ENCODE results near the gene RIF1.

The RIF1 gene, protein sequence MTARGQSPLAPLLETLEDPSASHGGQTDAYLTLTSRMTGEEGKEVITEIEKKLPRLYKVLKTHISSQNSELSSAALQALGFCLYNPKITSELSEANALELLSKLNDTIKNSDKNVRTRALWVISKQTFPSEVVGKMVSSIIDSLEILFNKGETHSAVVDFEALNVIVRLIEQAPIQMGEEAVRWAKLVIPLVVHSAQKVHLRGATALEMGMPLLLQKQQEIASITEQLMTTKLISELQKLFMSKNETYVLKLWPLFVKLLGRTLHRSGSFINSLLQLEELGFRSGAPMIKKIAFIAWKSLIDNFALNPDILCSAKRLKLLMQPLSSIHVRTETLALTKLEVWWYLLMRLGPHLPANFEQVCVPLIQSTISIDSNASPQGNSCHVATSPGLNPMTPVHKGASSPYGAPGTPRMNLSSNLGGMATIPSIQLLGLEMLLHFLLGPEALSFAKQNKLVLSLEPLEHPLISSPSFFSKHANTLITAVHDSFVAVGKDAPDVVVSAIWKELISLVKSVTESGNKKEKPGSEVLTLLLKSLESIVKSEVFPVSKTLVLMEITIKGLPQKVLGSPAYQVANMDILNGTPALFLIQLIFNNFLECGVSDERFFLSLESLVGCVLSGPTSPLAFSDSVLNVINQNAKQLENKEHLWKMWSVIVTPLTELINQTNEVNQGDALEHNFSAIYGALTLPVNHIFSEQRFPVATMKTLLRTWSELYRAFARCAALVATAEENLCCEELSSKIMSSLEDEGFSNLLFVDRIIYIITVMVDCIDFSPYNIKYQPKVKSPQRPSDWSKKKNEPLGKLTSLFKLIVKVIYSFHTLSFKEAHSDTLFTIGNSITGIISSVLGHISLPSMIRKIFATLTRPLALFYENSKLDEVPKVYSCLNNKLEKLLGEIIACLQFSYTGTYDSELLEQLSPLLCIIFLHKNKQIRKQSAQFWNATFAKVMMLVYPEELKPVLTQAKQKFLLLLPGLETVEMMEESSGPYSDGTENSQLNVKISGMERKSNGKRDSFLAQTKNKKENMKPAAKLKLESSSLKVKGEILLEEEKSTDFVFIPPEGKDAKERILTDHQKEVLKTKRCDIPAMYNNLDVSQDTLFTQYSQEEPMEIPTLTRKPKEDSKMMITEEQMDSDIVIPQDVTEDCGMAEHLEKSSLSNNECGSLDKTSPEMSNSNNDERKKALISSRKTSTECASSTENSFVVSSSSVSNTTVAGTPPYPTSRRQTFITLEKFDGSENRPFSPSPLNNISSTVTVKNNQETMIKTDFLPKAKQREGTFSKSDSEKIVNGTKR (N-terminal part only)

DNA sequence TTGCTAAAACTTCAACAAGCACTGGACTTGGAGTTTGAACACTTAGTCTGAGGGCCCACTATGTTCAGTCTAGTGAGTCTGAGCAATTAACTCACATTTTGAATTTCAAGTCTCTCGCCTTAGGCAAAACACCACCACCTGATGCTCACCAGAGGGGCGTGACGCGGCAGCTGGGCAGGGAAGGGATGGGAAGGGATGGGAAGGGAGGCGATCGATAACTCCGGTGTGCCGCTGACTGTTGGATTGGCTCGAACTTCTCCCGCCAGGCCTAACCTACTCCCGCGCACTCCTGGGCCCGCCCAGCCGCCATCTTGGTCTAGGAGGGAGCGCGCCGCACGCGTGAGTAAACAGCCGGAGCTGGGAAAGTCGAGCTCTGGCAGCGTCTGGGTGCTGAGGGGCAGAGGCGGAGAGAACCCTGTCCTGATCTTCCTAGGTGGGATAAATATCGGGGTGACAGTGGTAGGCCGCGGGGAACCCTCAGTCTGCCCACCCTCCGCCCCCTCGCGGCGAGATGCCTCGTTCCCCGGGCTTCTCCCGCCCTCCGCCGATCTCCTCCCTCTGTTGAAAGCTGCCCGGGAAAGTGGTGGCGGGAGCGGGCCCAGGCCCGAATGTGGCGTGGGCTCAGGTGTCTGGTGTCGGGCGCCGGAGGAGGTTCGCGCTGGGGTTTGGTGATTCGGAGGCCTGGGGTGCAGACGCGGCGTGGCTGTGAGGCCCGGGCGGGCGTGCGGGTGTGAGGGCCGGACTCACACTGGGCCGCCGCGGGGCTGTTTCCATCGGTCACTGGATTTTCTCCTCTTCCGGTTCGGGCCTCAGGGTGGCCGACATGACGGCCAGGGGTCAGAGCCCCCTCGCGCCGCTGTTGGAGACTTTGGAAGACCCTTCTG is at the start of gene RIF1:
RIF1 (plus strand) TSS at position 302 of the 884 bp plus-strand sequence; CDS start at position 824, 522 bp downstream.
- DNase-seq: peak; percentile 87

DNA sequence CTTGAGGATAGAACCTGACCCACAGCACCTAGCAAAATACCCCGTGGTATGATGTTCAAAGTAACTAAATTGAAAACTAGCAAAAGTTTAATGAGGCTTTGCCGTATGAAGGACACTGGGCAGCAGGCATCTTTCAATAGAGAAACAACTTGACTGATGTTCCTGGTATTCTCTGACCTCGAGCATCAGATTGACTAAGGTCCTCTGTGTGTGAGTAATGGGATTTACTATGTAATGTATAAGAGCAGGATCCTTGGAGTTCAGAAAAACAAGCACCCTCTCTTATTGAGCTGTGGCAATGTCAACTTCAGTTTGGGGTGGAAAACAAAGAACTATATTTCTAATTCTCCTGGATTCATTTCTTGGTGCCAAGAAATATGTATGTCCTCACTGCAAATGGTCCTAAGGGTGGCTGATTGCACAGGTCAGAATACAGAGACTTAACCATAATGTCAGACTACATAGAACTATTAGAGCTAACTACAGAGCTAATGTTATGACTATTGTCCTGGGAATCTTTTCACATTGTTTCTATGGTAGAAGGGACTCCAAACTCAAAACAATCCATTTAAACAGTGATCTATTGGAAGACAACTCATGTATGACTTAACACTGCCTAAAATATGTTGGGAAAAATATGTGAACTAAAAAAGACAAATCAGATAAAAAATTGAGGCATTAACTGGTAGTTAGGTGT is 47.9 kb upstream of the RIF1 start:
- no peak for DNase-seq

DNA sequence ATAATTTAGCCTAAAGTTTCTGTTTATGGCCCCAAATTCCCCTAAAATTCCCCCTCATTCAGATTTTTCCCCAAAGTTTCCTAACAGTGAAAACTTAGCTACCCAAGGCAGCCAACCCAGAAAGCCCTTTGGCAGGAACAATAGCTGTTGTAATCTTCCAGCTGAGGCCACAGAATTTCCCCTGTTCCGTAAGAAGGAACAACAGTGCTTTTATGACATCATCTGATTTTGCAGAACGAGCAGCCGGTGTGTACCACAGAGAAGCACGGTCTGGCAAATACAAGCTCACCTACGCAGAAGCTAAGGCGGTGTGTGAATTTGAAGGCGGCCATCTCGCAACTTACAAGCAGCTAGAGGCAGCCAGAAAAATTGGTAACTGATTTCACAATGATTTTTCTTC is 46.0 kb upstream of the RIF1 start:
- no peak for DNase-seq

DNA sequence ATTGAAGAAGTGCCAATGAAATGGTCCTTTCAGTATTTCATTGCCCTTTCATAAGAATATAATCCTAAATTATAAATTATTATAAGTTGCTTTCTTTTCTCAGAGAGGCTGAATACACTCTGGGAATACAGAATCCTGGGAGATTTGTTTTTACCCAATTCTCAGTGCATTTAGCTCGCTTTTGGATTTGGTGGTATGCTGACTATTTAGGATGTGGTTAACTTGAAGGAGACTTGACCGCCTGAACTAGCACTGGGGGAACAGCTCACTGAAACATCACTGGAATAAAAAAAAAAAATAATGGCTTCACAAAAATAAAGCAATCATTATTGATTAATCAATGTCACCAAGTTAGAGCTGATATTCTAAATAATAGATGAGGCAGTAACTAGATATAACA is 42.1 kb upstream of the RIF1 start:
- no peak for DNase-seq

DNA sequence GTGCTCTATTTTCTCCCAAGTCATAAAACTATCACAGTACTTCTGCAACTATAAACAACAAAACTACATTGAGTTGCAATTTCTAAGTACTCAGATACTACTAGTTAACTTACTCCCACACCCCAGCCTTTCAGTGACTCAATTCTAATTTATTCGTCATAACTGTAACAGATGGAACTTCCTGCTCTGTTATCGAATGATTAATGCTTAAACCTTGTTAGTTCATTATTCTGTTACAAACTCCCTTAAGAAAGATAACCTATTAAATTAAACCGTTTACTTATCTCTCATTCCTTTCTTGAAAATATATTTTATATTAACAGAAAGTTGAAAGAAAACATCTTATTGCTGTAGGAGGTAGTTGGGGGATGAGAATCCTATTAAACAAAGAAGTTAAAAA is 35.3 kb upstream of the RIF1 start:
- no peak for DNase-seq

DNA sequence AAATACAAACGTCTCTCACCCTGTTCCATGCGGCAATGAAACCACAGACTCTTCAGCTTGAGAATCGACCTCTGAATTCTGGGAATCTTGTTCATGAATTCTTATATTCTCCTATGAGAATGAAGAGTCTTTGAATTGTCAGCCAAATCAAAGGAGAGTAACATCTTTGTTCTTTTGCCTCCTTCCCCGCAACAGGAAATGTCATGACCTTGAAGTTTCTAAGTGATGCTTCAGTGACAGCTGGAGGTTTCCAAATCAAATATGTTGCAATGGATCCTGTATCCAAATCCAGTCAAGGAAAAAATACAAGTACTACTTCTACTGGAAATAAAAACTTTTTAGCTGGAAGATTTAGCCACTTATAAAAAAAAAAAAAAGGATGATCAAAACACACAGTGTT is 30.5 kb upstream of the RIF1 start:
- no peak for DNase-seq

DNA sequence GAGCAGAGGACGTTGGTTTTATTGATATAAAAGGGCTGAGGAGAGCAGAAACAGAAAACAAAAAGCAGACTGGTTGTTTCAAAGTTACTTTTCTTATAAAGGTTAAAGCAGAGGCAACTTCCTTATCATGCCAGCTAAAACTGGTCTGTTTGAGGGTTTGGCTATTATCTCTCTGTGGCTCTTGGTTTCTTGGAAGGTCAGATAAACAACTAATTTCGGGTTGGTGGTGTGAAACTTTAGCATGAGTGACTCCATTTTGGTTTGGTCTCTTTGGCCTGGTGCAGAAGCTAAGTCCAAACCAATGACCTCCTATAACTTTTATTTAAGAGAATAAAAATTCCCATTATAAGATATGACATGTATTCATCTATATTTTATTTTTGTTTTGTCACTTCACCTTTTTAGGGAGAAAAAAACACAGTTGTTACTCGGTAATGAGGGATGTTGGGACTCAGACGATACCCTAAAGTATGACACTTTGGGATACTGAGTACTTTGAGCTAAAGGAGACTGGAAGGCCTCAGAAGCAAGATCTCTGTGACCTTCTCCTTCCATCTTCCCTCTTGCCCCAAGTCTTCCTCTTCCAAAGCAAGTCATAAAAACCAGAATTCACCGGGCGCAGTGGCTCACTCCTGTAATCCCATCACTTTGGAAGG is 29.0 kb upstream of the RIF1 start:
- DNase-seq: no peak

DNA sequence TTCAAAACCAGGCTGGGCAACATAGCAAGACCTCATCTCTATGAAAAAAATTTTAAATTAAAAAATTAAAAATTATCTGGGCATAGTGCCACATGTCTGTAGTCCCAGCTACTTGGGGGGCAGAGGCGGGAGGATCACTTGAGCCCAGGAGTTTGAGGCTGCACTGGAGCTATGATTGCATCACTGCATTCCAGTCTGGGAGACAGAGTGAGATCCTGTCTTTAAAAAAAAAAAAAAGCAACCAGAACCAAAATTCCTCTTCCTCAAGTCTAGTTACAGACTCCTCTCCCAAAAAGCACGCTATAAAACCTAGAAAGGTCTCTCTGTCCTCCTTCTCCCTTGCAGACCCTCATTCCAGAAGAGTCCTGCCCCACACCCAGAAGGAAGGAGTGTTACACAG is 28.4 kb upstream of the RIF1 start:
- DNase-seq: no peak

DNA sequence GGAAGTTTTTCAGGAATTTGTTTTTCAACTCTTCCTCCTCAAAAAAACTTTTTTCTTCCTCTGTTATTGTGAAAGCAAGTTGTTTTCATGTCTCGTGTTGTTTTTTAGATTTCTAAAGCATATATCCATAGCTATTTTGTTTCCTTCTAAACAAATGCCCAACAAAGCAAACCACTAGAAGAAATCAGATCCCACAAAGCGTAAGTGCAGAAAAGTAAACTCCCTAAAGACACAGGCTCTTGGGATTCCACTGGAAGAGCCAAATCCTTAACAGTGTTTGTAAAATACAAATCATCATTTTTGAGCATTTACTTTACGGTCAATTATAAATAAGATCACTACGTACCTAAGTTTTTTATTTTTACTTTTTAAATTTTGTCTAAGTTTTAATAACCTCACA is 21.7 kb upstream of the RIF1 start:
- DNase-seq: no peak

DNA sequence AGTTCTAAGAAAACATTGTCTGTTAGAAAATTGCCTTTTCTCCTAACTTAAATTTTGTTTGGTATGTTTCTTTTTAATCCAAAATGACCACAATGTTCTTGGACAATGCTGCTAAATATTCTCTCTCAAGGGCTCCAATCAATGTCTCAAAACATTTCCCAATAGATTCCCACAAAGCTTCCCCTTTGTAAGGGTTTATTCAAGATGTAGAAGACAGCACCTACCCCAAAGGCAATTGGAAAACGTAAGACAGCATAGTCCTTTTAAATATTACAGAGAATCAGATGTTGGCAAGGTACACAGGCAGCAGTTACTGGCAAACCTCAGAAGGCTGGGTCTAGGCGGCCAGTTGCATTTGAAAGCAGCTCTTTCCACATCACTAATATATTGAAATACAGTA is 18.3 kb upstream of the RIF1 start:
- no peak for DNase-seq

DNA sequence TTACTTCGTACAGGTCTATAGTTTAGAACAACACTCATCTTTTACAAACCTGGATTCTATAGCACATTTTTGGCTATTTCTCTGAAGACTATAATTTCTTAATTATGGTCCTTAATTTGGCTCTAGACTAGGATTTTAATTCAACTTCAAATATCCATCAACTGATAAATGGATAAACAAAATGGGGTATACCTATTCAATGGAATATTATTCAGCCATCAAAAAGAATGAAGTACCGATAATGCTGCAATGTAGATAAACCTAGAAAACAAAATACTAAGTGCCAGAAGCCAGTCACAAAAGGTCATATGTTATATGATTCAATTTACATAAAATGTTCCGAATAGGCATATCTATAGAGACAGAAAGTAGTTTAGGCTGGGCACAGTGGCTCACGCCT is 15.2 kb upstream of the RIF1 start:
- DNase-seq: no peak

DNA sequence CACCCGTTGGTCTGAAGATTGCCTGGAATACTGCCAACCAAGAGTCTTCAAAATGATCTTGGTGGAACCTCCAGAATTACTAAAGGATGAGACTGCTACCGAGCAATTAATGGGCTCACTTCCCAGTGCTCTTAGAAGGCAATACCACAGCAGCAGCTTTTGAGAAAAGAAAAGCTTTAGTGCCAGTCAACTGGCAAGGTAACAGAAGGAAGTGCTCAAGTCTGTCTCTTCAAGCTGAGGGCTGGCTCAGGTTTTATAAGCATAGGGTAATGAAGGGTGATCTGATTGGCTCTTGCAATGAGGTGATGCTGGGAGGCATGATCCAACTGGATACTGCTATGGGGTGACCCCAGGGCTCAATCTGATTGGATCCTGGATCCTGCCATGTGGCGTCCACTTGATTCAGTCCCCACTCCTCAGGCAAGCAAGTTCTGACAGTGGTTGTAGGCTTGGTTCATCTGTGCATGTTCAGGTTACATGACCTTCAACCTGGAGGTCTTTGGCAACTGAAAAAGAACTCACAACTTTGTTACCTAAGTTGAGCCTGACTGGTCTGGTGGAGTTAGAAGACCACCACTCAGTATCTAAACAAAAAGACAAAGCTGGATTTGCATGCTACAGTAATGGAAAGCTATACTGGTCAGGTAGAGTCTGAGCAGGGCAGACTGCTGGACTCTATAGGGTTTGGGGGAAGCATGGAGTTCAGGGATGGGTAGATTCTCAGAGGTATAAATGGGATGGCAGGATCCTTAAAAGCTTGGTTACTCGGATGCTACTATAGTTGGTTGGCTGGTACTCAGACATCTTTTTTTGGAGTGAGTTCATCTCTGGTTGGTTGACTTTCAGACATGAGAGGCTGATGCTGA is 14.0 kb upstream of the RIF1 start:
- DNase-seq: no peak

DNA sequence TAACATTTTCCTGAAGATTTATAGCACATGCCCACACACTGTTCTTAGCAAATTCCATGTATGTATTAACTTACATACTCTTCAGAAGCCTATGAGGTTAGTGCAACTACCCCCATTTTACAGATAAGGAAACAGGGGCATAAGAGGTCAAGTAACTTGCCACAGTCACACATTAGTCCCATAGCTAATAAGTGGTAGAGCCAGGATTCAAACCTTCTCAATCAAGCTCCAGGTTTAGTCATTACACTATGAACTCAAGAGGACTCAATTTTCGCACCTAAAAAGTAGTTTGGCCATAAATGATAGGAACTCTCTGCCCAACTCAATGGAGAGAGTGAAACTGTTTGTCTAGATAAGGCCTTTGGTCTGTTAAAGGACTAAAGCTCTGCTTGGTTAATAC is 9.7 kb upstream of the RIF1 start:
- DNase-seq: no peak

DNA sequence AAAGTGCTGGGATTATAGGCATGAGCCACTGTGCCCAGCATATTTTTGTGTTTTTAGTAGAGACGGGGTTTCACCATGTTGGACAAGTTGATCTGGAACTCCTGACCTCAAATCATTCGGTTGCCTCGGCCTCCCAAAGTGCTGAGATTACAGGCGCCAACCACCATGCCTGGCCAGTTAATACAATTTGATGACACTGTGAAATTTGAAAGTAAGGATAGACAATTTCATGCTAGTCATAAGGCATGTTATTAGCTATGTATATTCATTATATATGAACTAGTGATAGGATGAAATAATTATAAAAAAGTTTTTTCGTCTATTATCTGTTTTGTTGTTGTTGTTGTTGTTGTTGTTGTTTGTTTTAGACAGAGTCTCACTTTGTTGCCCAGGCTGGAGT is 8.6 kb upstream of the RIF1 start:
- DNase-seq: no peak

DNA sequence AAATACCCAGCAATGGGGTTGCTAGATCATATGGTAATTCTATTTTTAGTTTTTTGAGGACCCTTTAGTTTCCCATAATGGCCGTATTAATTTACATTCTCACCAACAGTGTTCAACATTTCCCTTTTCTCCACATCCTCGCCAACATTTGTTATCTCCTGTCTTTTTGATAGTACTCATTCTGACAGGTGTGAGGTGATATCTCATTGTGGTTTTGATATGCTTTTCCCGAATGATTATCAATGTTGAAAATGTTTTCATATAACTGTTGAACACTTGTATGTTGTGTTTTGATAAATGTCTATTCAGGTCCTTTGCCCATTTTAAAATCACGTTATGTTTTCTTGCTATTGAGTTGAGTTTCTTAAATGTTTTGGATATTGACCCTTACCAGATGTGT is 5.8 kb upstream of the RIF1 start:
- DNase-seq: no peak

DNA sequence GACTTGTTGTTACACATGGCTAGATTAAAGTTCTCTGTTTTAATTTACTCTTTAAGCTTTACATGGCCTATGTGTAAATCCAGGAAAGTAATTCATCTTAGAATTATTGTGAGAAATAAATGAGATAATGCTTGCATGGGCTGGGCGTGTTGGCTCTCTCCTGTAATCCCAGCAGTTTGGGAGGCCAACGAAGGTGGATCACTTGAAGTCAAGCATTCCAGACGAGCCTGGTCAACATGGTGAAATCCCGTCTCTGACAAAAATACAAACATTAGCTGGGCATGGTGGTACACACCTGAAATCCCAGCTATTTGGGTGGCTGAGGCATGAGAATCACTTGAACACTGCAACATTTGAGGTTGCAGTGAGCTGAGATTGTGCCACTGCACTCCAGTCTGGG is 4.3 kb upstream of the RIF1 start:
- no peak for DNase-seq

DNA sequence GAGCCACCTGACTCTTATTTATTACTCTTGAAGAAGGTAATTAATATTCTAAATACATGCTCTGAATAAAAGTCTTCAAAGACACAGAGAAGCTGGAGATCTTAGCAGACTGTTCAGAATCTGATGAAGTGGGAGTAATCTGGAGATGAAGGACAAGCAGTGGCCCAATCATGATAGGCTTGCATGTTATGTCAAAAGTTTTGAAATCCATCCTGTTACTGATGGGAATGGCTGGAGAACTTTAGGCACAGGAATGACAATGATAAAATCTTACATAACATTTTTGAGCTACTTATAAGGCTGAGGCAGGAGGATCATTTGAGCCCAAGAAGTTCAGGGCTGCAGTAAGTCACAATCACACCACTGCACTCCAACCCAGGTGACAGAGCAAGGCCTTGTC is 2.4 kb upstream of the RIF1 start:
- no peak for DNase-seq

DNA sequence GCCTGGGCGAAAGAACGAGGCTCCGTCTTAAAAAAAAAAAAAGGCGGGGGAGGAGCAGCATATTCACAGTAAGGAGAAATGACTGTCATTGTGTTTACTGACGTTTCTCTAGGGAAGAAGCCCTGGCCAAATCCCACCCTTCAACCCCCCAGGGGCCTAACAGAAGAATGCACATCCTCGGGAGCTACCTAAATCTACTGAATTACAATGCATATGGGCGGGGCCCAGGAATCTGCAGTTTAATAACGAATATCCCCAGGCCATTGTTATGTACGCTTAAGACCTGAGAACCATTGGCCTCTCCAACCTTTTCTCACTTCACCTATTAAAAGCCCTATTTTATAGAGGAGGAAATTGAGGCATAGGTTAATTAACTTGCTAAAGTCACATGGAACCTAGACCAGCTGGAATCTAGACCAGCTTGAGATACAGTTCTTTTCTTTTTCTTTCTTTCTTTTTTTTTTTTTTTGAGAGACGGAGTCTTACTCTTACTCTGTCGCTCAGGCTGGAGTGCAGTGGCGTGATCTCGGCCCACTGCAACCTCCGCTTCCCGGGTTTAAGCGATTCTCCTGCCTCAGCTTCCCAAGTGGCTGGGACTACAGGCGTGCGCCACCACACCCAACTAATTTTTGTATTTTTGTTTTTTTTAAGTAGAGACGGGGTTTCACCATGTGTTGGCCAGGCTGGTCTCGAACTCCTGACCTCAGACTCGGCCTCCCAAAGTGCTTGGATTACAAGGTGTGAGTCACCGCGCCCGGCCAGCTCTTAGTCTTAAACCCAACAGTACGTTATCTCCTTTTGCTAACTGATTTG is 708 bp upstream of the RIF1 start:
- DNase-seq: no peak

DNA sequence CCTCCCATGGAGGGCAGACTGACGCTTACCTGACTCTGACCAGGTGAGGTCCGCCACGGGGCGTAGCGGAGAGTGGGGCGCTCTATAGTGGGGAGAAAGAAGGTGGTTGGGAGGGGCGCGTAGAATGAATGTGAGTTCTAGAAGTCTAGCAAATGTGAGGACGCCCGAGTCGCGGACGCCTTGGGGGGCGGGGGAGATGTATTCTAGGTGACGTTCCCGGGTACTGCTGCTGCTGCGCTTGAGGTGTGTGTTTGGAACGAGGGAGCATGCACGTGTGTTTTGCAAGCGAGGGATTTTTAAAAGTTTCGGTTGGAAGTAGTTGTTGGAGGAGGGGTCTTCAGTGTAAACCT is 758 bp downstream of the RIF1 start:
- DNase-seq: peak; percentile 65
